NCI-H1417 treated with DMSO at 0.1 percent for 48 hours (cell line): ENCODE results near the gene TMEM14A.
"Not testable (repeated sequence)": the region's sequence is repeated elsewhere in the genome, so short reads cannot be mapped to it uniquely, and the experiment has no call there.

Experiments
- DNase-seq: peaks from one replicate; lab custom pipeline; 2025; lab: John Stamatoyannopoulos, UW

TMEM14A gene

DNA sequence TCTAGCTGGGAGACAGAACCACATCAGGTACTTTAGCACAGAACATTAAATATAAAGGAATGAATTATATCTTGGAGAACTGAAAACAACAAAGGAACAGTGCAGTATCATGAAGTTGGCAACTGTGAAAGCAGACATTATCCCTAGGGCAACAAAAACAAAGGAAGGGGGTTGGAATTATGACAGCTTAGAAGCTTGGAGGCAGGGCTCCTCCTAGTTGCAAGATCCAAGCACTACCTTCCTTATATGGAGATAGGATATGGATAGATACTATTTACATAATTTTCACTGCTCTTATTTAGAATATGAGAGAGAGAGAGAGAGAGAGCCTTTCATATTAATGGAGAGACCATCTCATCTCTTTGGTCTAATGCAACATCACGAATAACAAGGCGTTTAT lies 27.0 kb downstream of the TMEM14A start:
- no peak for DNase-seq

GRCh38 chr6:52704060-52704459 lies 33.1 kb downstream of the TMEM14A start:
- DNase-seq = no peak

GRCh38 chr6:52704781-52705502 lies 34.0 kb downstream of the TMEM14A start:
- not testable (repeated sequence) for DNase-seq

- DNase-seq = no peak
These were observed 35.1 kb downstream of the TMEM14A start for GRCh38 chr6:52706001-52706400.

GRCh38 chr6:52707963-52708680 lies 37.2 kb downstream of the TMEM14A start:
- DNase-seq = no peak

GRCh38 chr6:52712136-52712535 lies 41.2 kb downstream of the TMEM14A start:
- no peak for DNase-seq

- not testable (repeated sequence) for DNase-seq
These were observed 43.8 kb downstream of the TMEM14A start for GRCh38 chr6:52714761-52715160.

DNA sequence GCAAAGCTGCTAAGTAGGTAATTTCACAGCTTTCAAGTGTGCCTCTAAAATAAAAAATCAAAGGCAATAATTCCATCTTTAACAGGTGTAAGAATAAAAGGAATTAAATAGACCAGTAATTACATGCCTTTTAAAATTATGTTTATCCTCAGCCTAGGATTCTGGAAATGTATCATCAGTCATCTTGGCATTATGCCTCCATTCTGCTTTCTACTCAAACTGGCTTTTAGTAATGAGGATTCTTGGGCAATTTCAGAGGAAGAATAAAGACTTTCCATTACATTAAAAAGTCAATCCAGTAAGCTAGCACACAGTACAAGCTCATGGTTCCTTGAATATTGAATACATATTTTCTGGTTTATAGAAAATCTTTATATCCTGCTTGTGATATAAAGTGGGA lies 47.6 kb downstream of the TMEM14A start:
- peak; percentile 64 for DNase-seq

- no peak for DNase-seq
These were observed 49.4 kb downstream of the TMEM14A start for GRCh38 chr6:52720321-52720720.

GRCh38 chr6:52724042-52724405 lies 53.1 kb downstream of the TMEM14A start:
- no peak for DNase-seq

- DNase-seq = no peak
These were observed 53.7 kb downstream of the TMEM14A start for GRCh38 chr6:52724406-52725121.

DNA sequence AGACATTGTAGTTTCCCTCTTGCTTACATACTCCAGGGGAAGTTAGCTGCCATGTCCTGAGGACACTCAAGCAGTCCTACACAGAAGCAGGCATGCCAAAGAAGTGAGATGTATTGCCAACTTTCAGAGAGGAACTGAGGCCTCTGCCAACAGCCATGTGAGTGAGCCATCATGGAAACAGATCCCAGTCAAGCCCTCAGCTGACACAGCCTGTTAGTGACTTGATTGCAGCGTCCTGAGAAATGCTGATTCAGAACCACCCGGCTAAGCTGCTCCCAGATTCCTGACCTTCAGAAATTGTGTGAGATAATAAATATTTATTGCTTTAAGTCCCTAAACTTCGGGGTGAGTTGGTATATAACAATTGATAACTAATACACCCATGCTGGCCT lies 54.2 kb downstream of the TMEM14A start:
- no peak for DNase-seq

GRCh38 chr6:52725535-52726192 lies 54.8 kb downstream of the TMEM14A start:
- peak; percentile 62 for DNase-seq

GRCh38 chr6:52726193-52726542 lies 55.3 kb downstream of the TMEM14A start:
- no peak for DNase-seq

GRCh38 chr6:52726741-52727535 lies 56.0 kb downstream of the TMEM14A start:
- DNase-seq = no peak

DNA sequence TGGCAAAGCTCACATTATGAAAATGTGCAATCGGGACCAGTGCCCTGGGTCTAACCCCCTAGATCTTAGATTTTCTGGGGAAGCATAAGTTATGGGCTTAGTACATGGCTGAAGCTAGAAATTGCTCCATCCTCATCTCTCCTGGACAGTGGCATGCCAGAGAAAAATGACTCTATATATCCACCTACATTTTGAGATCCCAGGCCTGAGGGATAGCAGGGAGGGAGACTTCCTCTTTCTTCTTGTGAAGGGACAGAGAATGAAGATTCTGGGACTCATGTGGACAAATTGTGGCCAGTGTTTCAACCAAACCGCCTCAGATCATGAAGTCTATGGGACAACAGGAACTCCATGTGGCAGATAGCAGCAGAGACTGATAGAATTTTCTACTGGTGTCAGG lies 57.0 kb downstream of the TMEM14A start:
- no peak for DNase-seq

DNA sequence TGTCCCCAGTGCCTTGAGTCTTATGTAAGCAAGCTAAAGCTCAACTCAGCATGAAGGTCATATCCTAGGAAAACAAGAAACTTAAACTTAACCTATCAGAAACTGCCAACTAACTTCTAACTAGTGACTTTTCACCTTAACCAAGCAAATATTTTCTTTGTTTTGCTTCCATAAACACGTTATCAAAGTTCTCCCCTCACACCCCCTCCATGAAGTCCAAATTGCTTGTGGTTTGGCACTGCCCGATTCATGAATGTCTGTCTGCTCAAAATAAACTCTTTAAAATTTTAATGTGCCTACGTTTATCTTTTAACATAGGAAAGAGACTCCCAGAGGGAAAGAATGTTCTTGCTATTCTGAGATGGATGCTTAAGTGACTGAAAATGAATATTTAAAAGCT lies 57.5 kb downstream of the TMEM14A start:
- no peak for DNase-seq

DNA sequence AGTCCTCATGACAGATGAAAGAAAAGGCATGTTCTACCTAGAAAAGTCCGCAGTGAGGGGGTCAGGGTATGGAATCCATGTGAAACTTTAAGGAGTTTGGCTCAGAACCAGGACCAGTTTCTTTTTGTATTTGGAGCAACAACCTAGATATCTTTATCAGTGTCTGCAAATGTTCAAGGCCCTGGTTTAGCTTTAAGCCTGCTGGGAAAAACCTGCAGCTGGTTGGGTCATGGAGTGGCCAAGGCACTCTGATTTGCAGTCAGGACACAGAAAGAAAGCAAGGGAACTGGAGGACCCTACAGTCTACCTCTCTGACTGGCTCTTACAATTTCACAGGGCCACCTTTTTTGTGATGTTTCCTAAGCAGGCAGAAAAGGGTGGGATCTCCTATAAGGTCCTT lies 58.7 kb downstream of the TMEM14A start:
- no peak for DNase-seq

GRCh38 chr6:52731719-52732118 lies 60.8 kb downstream of the TMEM14A start:
- DNase-seq = no peak

DNA sequence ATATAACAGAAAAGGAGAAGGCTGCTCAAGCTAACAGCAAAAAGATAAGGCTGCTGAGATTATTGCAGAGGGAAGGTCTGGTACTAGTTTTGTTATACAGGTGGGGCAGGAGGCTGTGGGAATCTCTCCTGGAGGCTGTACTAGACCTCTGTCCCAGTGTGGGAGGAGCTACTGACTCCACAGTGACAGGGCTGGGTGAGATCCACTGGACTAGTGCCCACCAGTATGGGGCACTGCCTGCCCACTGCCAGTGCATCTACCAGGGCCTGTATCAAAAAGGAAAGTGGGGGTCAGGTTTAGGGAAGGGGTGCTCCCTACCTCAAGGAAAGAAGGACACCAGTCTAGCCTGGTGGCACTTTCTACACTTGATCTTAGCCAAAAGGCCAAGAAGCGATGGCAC lies 62.3 kb downstream of the TMEM14A start:
- no peak for DNase-seq

GRCh38 chr6:52734072-52734471 lies 63.2 kb downstream of the TMEM14A start:
- no peak for DNase-seq

DNA sequence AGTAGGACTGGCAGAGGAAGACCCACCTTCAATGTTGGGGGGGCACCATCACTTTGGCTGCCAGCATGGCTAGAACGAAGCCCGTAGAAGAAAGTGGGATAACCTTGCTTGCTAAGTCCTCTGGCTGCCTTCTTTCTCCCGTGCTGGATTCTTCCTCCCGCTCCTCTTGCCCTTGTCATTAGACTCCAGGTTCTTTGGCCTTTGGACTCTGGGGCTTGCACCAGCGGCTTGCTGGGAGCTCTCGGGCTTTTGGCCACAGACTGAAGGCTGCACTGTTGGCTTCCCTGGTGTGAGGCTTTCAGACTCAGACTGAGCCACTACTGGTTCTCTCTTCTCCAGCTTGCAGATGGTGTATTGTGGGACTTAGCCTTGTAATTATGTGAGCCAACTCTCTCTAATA lies 64.2 kb downstream of the TMEM14A start:
- DNase-seq = no peak
